ENCODE measurements around the gene KCNH1. TPM values are rescaled to one million over a fixed set of nuclear protein-coding genes. Genes with fewer than 3 reads are reported as not detected.
A peak's percentile ranks its signal among the peaks of the same experiment; 100 is the strongest.

The KCNH1 gene
- total and polyA plus RNA-seq, 2 donors from 2014 or later: 0.54 TPM; not detected in 1

GRCh38 chr1:210771131-210771530 is 362.8 kb downstream of the KCNH1 start:
- Histone ChIP-seq H3K4me1 (ENCODE audit: control insufficient read depth in 2 of 3, insufficient read depth in 2 of 3, low read depth in 1 of 3, low read length in 3 of 3) (no peaks in the 10 kb centered on the region), H3K9me3 (ENCODE audit: control insufficient read depth in 2 of 3, insufficient read depth in 1 of 3, low read length in 3 of 3) (no peaks in the 10 kb centered on the region), H3K27me3 (ENCODE audit: control insufficient read depth, insufficient read depth, low read length) (no peaks in the 10 kb centered on the region), H3K36me3 (ENCODE audit: control insufficient read depth in 2 of 3, insufficient read depth in 3 of 3, low read length in 3 of 3) (no peaks in the 10 kb centered on the region), H3K4me3 (ENCODE audit: low read length in 3 of 3) (no peak overlapping the region), H3K9ac (ENCODE audit: low read length in 3 of 3) (no peak overlapping the region), H3K27ac (ENCODE audit: low read depth in 2 of 2, low read length in 2 of 2) (no peak overlapping the region)
- FAIRE-seq (no peak), DNase-seq (no peak)
- TF ChIP-seq, protein P1, sequence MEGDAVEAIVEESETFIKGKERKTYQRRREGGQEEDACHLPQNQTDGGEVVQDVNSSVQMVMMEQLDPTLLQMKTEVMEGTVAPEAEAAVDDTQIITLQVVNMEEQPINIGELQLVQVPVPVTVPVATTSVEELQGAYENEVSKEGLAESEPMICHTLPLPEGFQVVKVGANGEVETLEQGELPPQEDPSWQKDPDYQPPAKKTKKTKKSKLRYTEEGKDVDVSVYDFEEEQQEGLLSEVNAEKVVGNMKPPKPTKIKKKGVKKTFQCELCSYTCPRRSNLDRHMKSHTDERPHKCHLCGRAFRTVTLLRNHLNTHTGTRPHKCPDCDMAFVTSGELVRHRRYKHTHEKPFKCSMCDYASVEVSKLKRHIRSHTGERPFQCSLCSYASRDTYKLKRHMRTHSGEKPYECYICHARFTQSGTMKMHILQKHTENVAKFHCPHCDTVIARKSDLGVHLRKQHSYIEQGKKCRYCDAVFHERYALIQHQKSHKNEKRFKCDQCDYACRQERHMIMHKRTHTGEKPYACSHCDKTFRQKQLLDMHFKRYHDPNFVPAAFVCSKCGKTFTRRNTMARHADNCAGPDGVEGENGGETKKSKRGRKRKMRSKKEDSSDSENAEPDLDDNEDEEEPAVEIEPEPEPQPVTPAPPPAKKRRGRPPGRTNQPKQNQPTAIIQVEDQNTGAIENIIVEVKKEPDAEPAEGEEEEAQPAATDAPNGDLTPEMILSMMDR (IDR thresholded peaks at IDR 0.05; ENCODE audit: borderline replicate concordance, extremely low read depth, insufficient read depth): no peak
- intact Hi-C loops (cut with DNase I): no loop called here

- no peaks in the 10 kb centered on the region for H3K36me3 ChIP-seq (ENCODE audit: control insufficient read depth in 2 of 3, insufficient read depth in 3 of 3, low read length in 3 of 3)
- no peak overlapping the region for H3K27ac ChIP-seq (ENCODE audit: low read depth in 2 of 2, low read length in 2 of 2)
- H3K9ac ChIP-seq (ENCODE audit: low read length in 3 of 3): no peak overlapping the region
- DNase-seq: peak in 1 of 5 donors; percentile 5
- no peaks in the 10 kb centered on the region for H3K9me3 ChIP-seq (ENCODE audit: control insufficient read depth in 2 of 3, insufficient read depth in 1 of 3, low read length in 3 of 3)
- no peak for FAIRE-seq
- no peaks in the 10 kb centered on the region for H3K4me1 ChIP-seq (ENCODE audit: control insufficient read depth in 2 of 3, insufficient read depth in 2 of 3, low read depth in 1 of 3, low read length in 3 of 3)
- TF ChIP-seq, protein P1 (IDR thresholded peaks at IDR 0.05; ENCODE audit: borderline replicate concordance, extremely low read depth, insufficient read depth): no peak
- intact Hi-C loops (cut with DNase I): no loop called here
- no peak overlapping the region for H3K4me3 ChIP-seq (ENCODE audit: low read length in 3 of 3)
- H3K27me3 ChIP-seq (ENCODE audit: control insufficient read depth, insufficient read depth, low read length): no peaks in the 10 kb centered on the region
These were observed 363.5 kb downstream of the KCNH1 start for GRCh38 chr1:210770396-210770984.

- TF ChIP-seq, protein P1 (IDR thresholded peaks at IDR 0.05; ENCODE audit: borderline replicate concordance, extremely low read depth, insufficient read depth): no peak
- Histone ChIP-seq H3K9ac (ENCODE audit: low read length in 3 of 3) (no peak overlapping the region), H3K4me1 (ENCODE audit: control insufficient read depth in 2 of 3, insufficient read depth in 2 of 3, low read depth in 1 of 3, low read length in 3 of 3) (no peaks in the 10 kb centered on the region), H3K9me3 (ENCODE audit: control insufficient read depth in 2 of 3, insufficient read depth in 1 of 3, low read length in 3 of 3) (no peaks in the 10 kb centered on the region), H3K4me3 (ENCODE audit: low read length in 3 of 3) (no peak overlapping the region), H3K36me3 (ENCODE audit: control insufficient read depth in 2 of 3, insufficient read depth in 3 of 3, low read length in 3 of 3) (no peaks in the 10 kb centered on the region), H3K27me3 (ENCODE audit: control insufficient read depth, insufficient read depth, low read length) (no peaks in the 10 kb centered on the region), H3K27ac (ENCODE audit: low read depth in 2 of 2, low read length in 2 of 2) (no peak overlapping the region)
- FAIRE-seq: no peak
- intact Hi-C loops (cut with DNase I): no loop called here
- no peak for DNase-seq
These were observed 364.5 kb downstream of the KCNH1 start for GRCh38 chr1:210769473-210769872.

DNA sequence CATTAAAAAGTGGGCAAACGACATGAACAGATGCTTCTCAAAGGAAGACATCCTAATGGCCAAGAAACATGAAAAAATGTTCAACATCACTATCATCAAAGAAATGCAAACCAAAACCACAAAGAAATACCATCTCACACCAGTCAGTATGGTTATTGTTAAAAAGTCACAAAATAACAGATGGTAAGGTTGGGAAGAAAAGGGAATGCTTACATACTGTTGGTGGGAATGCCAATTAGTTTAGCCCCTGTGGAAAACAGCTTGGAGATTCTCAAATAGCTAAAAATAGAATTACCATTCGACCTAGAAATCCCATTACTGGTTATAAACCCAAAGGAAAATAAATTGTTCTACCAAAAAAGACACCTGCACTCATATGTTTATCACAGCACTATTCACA is 369.4 kb downstream of the KCNH1 start:
- Histone ChIP-seq H3K4me3 (ENCODE audit: low read length in 3 of 3) (no peak overlapping the region), H3K4me1 (ENCODE audit: control insufficient read depth in 2 of 3, insufficient read depth in 2 of 3, low read depth in 1 of 3, low read length in 3 of 3) (no peaks in the 10 kb centered on the region), H3K9ac (ENCODE audit: low read length in 3 of 3) (no peak overlapping the region), H3K9me3 (ENCODE audit: control insufficient read depth in 2 of 3, insufficient read depth in 1 of 3, low read length in 3 of 3) (peaks cover 0 to 10% (median 0%) of the 10 kb centered on the region in 3 donors), H3K36me3 (ENCODE audit: control insufficient read depth in 2 of 3, insufficient read depth in 3 of 3, low read length in 3 of 3) (no peaks in the 10 kb centered on the region), H3K27ac (ENCODE audit: low read depth in 2 of 2, low read length in 2 of 2) (no peak overlapping the region), H3K27me3 (ENCODE audit: control insufficient read depth, insufficient read depth, low read length) (no peaks in the 10 kb centered on the region)
- TF ChIP-seq, protein P1 (IDR thresholded peaks at IDR 0.05; ENCODE audit: borderline replicate concordance, extremely low read depth, insufficient read depth): no peak
- no peak for DNase-seq
- no peak for FAIRE-seq
- intact Hi-C loops (cut with DNase I): no loop called here

Measured in kidney (tissue), 14 donors.